Measurements from ENCODE around the gene TMPRSS2. TPM values are rescaled to one million over a fixed set of nuclear protein-coding genes. Genes with fewer than 3 reads are reported as not detected.

Gene TMPRSS2
- total and polyA plus RNA-seq, 5 experiments from 2014 or later = not detected

Other genes with a start within 250 kb of the TMPRSS2 start
- gene FAM3B, start 191.4 kb downstream of the TMPRSS2 start, total RNA-seq = not detected
- gene FAM3B, start 191.4 kb downstream of the TMPRSS2 start, polyA plus RNA-seq = not detected
- 100 to 1,000 TPM; 114 to 125 TPM for gene MX2, start 146.1 kb downstream of the TMPRSS2 start, total RNA-seq
- gene MX2, start 146.1 kb downstream of the TMPRSS2 start, polyA plus RNA-seq = 10 to 100 TPM; 27.8 to 49.6 (median 42.4) TPM
- gene MX1, start 81.9 kb downstream of the TMPRSS2 start, total RNA-seq = 10 to 100 TPM; 61.4 to 66.7 TPM
- 10 to 100 TPM; 36.8 to 64.7 (median 44.8) TPM for gene MX1, start 81.9 kb downstream of the TMPRSS2 start, polyA plus RNA-seq